Keratinocyte (primary cell): Measurements from ENCODE around the gene GPAM. TPM values are rescaled to one million over a fixed set of nuclear protein-coding genes. Genes with fewer than 3 reads are reported as not detected.

ENCODE experiments used
- DNase-seq: peaks from one replicate; pipeline ENCODE4 v3.0.0-alpha.2; 2011; ENCODE audit warnings: low read depth, missing footprints, low spot score
- FAIRE-seq: peaks from 2 replicates; lab custom pipeline; 2011; peaks lifted over from hg19 to GRCh38; lab: Jason Lieb, UNC
- H2AFZ ChIP-seq: 2 replicates; pipeline ENCODE4 v1.6.0; 2012; ENCODE audit warnings: low read length, control low read depth, inconsistent platforms; ENCODE audit not compliant: control insufficient read depth
- H3K27ac ChIP-seq: 2 replicates; pipeline ENCODE4 v1.5.1; 2011; ENCODE audit warnings: low read length; ENCODE audit not compliant: control insufficient read depth, insufficient read depth
- H3K27me3 ChIP-seq: 3 replicates; pipeline ENCODE4 v1.6.0; 2011; ENCODE audit warnings: low read length; ENCODE audit not compliant: control insufficient read depth, insufficient read depth; ENCODE audit errors: extremely low read depth
- H3K36me3 ChIP-seq, 2 experiments: 2 replicates in 1 of 2; 3 replicates in 1 of 2; pipeline ENCODE4 v1.5.1; 2011; ENCODE audit warnings: low read length in 2 of 2, mild to moderate bottlenecking in 1 of 2; ENCODE audit not compliant: control insufficient read depth in 2 of 2, insufficient read depth in 2 of 2; ENCODE audit errors: extremely low read depth in 1 of 2
- H3K4me1 ChIP-seq: 3 replicates; pipeline ENCODE4 v1.5.1; 2011; ENCODE audit warnings: low read length; ENCODE audit not compliant: control insufficient read depth, insufficient read depth; ENCODE audit errors: extremely low read depth
- H3K4me2 ChIP-seq: 3 replicates; pipeline ENCODE4 v1.6.0; 2011; ENCODE audit warnings: low read depth, low read length; ENCODE audit not compliant: control insufficient read depth, insufficient read depth; ENCODE audit errors: extremely low read depth
- H3K4me3 ChIP-seq, 3 experiments: fragments of 200-600 bp in 1 of 3; sonication (generic) in 1 of 3; 2 replicates in 2 of 3; 3 replicates in 1 of 3; pipeline ENCODE4 v1.5.1; 2011 to 2016; ENCODE audit warnings: low read length in 3 of 3, mild to moderate bottlenecking in 3 of 3, control low read depth in 2 of 3, inconsistent platforms in 1 of 3, low read depth in 1 of 3, mixed read lengths in 1 of 3, mixed run types in 1 of 3, moderate library complexity in 1 of 3; ENCODE audit not compliant: control insufficient read depth in 2 of 3, insufficient read depth in 2 of 3; ENCODE audit errors: extremely low read depth in 1 of 3
- H3K79me2 ChIP-seq: 2 replicates; pipeline ENCODE4 v1.6.0; 2012; ENCODE audit warnings: low read length; ENCODE audit not compliant: control insufficient read depth, insufficient read depth
- H3K9ac ChIP-seq: 3 replicates; pipeline ENCODE4 v1.6.0; 2011; ENCODE audit warnings: low read length; ENCODE audit not compliant: control insufficient read depth, insufficient read depth; ENCODE audit errors: extremely low read depth
- H3K9me1 ChIP-seq: 3 replicates; pipeline ENCODE4 v1.6.0; 2011; ENCODE audit warnings: low read length; ENCODE audit not compliant: control insufficient read depth, insufficient read depth; ENCODE audit errors: extremely low read depth
- H3K9me3 ChIP-seq: 2 replicates; pipeline ENCODE4 v1.5.1; 2012; ENCODE audit warnings: low read depth, low read length; ENCODE audit not compliant: control insufficient read depth
- H4K20me1 ChIP-seq: 3 replicates; pipeline ENCODE4 v1.6.0; 2011; ENCODE audit warnings: low read length; ENCODE audit not compliant: control insufficient read depth, insufficient read depth; ENCODE audit errors: extremely low read depth
- CTCF ChIP-seq, 3 experiments: IDR thresholded peaks in 1 of 3; conservative IDR thresholded peaks in 1 of 3; optimal IDR thresholded peaks in 1 of 3; 2 replicates in 2 of 3; 3 replicates in 1 of 3; pipeline versions ENCODE3 to v1.5.1; 2011; ENCODE audit warnings: low read length in 3 of 3, mild to moderate bottlenecking in 3 of 3, moderate library complexity in 2 of 3, control low read depth in 1 of 3, inconsistent platforms in 1 of 3; ENCODE audit not compliant: insufficient read depth in 2 of 3; ENCODE audit errors: extremely low read depth in 1 of 3
- EZH2 ChIP-seq: IDR thresholded peaks from one replicate; pipeline ENCODE4 v1.6.1; 2012; ENCODE audit warnings: inconsistent platforms, mild to moderate bottlenecking, low read length, moderate library complexity
- dilution Hi-C: fragments of 300-500 bp; cut with MboI; formaldehyde crosslinking; loops from one replicate; pipeline ENCODE4 v1.7.0; 2020; ENCODE audit warnings: low sequenced_read_pairs; ENCODE audit not compliant: extremely low pct_ligation_motif_present
- polyA plus RNA-seq, 5 experiments: library from polyadenylated mRNA; depleted of rRNA in 3 of 5; stranded (reverse) in 3 of 5; stranded (forward) in 1 of 5; unstranded in 1 of 5; fragments of >200 nt; gene quantifications; 1 replicate in 1 of 5; 2 replicates in 3 of 5; 3 replicates in 1 of 5; pipeline versions ENCODE4 v1.2.1 to v1.2.3, GENCODE V29; 2011 to 2012; ENCODE audit warnings: missing spikeins in 2 of 5, low read depth in 1 of 5, low replicate concordance in 1 of 5

Gene GPAM
- polyA plus RNA-seq, 1 donor (not counting 4 experiments of a cell fraction or from before 2014, with no cell fraction given) = 7.4 TPM

- no peaks in the 10 kb centered on the region for H3K79me2 ChIP-seq
- no peak overlapping the region for H2AFZ ChIP-seq
- no peaks in the 10 kb centered on the region for H3K9me1 ChIP-seq
- H3K36me3 ChIP-seq = peaks cover 3 to 8% of the 10 kb centered on the region in 2 experiments
- no peaks in the 10 kb centered on the region for H3K9me3 ChIP-seq
- no peaks in the 10 kb centered on the region for H3K4me1 ChIP-seq
- dilution Hi-C loops = loop anchor here (25.0 kb wide), 1 partner anchor 146 kb away; no protein-coding TSS in a partner anchor
- H3K9ac ChIP-seq = no peak overlapping the region
- H3K27me3 ChIP-seq = no peaks in the 10 kb centered on the region
- TF ChIP-seq EZH2 (no peak), CTCF (optimal IDR thresholded peaks at IDR 0.05 in 1 of 3, IDR thresholded peaks at IDR 0.05 in 1 of 3, conservative IDR thresholded peaks at IDR 0.05 in 1 of 3; ENCODE audit: extremely low read depth in 1 of 3, insufficient read depth in 2 of 3, low read length in 3 of 3) (no peak)
- no peaks in the 10 kb centered on the region for H4K20me1 ChIP-seq
- no peak for FAIRE-seq
- no peak for DNase-seq
- H3K4me2 ChIP-seq = no peak overlapping the region
- no peak overlapping the region for H3K27ac ChIP-seq
- H3K4me3 ChIP-seq = no peak overlapping the region
Measured at GRCh38 chr10:112166800-112167199, 16.8 kb downstream of the GPAM start.

- FAIRE-seq (no peak), DNase-seq (no peak)
- TF ChIP-seq EZH2 (no peak), CTCF (optimal IDR thresholded peaks at IDR 0.05 in 1 of 3, IDR thresholded peaks at IDR 0.05 in 1 of 3, conservative IDR thresholded peaks at IDR 0.05 in 1 of 3; ENCODE audit: extremely low read depth in 1 of 3, insufficient read depth in 2 of 3, low read length in 3 of 3) (no peak)
- Histone ChIP-seq H4K20me1 (no peaks in the 10 kb centered on the region), H3K27me3 (no peaks in the 10 kb centered on the region), H3K27ac (no peak overlapping the region), H3K36me3 (peaks cover 5 to 8% of the 10 kb centered on the region in 2 experiments), H3K9ac (no peak overlapping the region), H3K79me2 (no peaks in the 10 kb centered on the region), H3K9me1 (no peaks in the 10 kb centered on the region), H3K9me3 (no peaks in the 10 kb centered on the region), H2AFZ (no peak overlapping the region), H3K4me1 (no peaks in the 10 kb centered on the region), H3K4me3 (no peak overlapping the region), H3K4me2 (no peak overlapping the region)
- dilution Hi-C loops = loop anchor here (25.0 kb wide), 1 partner anchor 150 kb away; no protein-coding TSS in a partner anchor
Measured at GRCh38 chr10:112161757-112162518, 21.6 kb downstream of the GPAM start.
